Transverse colon (tissue), 4 donors: ENCODE measurements around the gene GJB5.

Experiments used
- POLR2A ChIP-seq: fragments of 450-650 bp; IDR thresholded peaks from one replicate; pipeline ENCODE4 v1.6.1; 2016; ENCODE audit warnings: antibody characterized with exemption, mild to moderate bottlenecking, moderate library complexity
- POLR2AphosphoS5 ChIP-seq, 3 donors: sonication (generic); formaldehyde crosslinking; IDR thresholded peaks; one replicate each; pipeline ENCODE4 v1.6.1; 2016; ENCODE audit warnings: antibody characterized with exemption in 3 of 3
- TF ChIP-seq, protein P1 (sequence below), 5 experiments: fragments of 200-600 bp in 3 of 5; fragments of 450-650 bp in 2 of 5; sonication (generic) in 3 of 5; IDR thresholded peaks; 1 replicate in 2 of 5; 2 replicates in 3 of 5; pipeline ENCODE4 v1.5.1; 2016 to 2017; ENCODE audit warnings: antibody characterized with exemption in 5 of 5, inconsistent platforms in 3 of 5, mild to moderate bottlenecking in 2 of 5, moderate library complexity in 1 of 5

DNA sequence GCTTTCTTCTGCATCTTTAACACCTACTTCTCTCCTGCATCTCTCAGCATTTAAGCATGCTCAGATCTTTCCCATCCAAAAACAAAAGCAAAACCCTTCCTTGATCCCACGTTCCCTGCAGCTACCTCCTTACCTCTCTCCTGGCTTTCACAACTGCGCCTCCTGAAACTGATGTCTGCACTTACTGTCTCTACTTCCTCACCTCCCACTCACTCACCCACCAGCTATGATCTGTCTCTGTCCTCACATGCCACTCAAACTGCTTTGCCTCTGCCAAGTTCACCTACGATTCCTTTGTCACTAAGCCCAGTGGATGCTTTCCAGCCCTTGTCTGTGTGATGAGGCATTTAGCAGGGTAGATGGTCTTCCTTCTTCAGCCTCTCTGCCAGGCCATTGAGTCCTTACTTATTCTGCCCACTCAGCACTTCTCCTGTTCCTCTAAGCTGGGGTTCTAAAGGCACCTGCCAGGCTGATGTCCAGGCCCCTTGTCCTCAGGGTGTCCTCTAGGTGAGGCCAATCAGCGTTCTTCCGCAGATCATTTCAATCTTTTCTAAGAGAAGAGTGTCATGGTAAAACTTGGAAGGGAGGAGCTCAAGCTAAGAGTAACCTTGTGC, 16.2 kb downstream of the GJB5 start:
- no peak for TF ChIP-seq POLR2A
- no peak for TF ChIP-seq POLR2AphosphoS5 (IDR thresholded peaks at IDR 0.05)
- TF ChIP-seq, protein P1, sequence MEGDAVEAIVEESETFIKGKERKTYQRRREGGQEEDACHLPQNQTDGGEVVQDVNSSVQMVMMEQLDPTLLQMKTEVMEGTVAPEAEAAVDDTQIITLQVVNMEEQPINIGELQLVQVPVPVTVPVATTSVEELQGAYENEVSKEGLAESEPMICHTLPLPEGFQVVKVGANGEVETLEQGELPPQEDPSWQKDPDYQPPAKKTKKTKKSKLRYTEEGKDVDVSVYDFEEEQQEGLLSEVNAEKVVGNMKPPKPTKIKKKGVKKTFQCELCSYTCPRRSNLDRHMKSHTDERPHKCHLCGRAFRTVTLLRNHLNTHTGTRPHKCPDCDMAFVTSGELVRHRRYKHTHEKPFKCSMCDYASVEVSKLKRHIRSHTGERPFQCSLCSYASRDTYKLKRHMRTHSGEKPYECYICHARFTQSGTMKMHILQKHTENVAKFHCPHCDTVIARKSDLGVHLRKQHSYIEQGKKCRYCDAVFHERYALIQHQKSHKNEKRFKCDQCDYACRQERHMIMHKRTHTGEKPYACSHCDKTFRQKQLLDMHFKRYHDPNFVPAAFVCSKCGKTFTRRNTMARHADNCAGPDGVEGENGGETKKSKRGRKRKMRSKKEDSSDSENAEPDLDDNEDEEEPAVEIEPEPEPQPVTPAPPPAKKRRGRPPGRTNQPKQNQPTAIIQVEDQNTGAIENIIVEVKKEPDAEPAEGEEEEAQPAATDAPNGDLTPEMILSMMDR (IDR thresholded peaks at IDR 0.05): no peak
